GM13976 (cell line): ENCODE data around the gene PRKG1.

Experiments
- DNase-seq: peaks from one replicate; pipeline ENCODE4 v3.0.0; 2012; ENCODE audit warnings: low spot score
- CTCF ChIP-seq: IDR thresholded peaks from 2 replicates; pipeline ENCODE4 v1.5.1; 2012; ENCODE audit warnings: borderline replicate concordance, mild to moderate bottlenecking; ENCODE audit not compliant: insufficient read depth; ENCODE audit errors: extremely low read depth, missing control alignments, control extremely low read depth
- in situ Hi-C: fragments of 300-500 bp; cut with MboI; formaldehyde crosslinking; loops from one replicate; pipeline ENCODE4 v1.12.0; 2022; ENCODE audit warnings: low sequenced_read_pairs, mixed read lengths, inconsistent platforms; ENCODE audit not compliant: unreplicated experiment

The PRKG1 gene

GRCh38 chr10:52011118-52011517 lies 936.8 kb downstream of the PRKG1 start:
- no peak for DNase-seq
- TF ChIP-seq CTCF, result no peak
- in situ Hi-C loops, result no loop called here

- no peak for TF ChIP-seq CTCF
- in situ Hi-C loops, result no loop called here
- no peak for DNase-seq
Measured at GRCh38 chr10:52019077-52019555, 944.8 kb downstream of the PRKG1 start.

DNA sequence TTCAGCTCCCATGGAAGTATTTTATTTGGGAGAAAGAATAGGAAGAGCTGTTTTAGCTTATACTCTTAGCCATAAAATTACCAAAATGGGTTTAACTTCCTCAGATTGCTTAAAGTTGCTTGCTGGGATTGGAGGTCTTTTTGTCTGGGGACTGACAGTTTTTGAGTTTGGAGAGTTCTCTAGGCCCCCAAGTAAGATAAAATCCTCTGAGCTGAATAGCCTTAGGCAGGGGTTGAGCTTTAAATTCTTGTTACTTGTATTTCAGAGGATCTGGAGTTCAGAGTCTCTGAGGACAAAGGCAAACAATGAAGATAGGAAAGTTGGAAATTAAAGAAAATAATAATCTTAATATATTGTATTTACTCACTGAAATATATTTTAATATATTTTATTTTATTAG lies 945.4 kb downstream of the PRKG1 start:
- in situ Hi-C loops, result no loop called here
- TF ChIP-seq CTCF, result no peak
- no peak for DNase-seq

GRCh38 chr10:52020173-52020572 lies 945.9 kb downstream of the PRKG1 start:
- TF ChIP-seq CTCF, result no peak
- DNase-seq, result no peak
- in situ Hi-C loops, result no loop called here

GRCh38 chr10:52020702-52021101 lies 946.4 kb downstream of the PRKG1 start:
- in situ Hi-C loops, result no loop called here
- TF ChIP-seq CTCF, result no peak
- no peak for DNase-seq

- no peak for DNase-seq
- in situ Hi-C loops, result no loop called here
- TF ChIP-seq CTCF, result no peak
Measured at GRCh38 chr10:52027055-52027705, 952.9 kb downstream of the PRKG1 start.
